ENCODE results near the gene MMGT1. TPM values are rescaled to one million over a fixed set of nuclear protein-coding genes. Genes with fewer than 3 reads are reported as not detected.
A peak's percentile ranks its signal among the peaks of the same experiment; 100 is the strongest.

The MMGT1 gene
- total and polyA plus RNA-seq, 2 experiments from 2014 or later, result 6.9 to 25.4 TPM

GRCh38 chrX:135984256-135984655 is 10.5 kb upstream of the MMGT1 start:
- Histone ChIP-seq H3K27ac (ENCODE audit: low read depth) (peak overlapping the region; percentile 80; the same call in 1 of the 2 replicates), H3K4me2 (peak overlapping the region; percentile 70), H3K36me3 (ENCODE audit: insufficient read depth) (no peaks in the 10 kb centered on the region), H3K79me2 (replicated peaks; ENCODE audit: insufficient read depth) (peaks cover 39% of the 10 kb centered on the region), H3K4me1 (ENCODE audit: insufficient read depth) (0 out of 2 replicates have a peak, but pooled peaks cover 7% of the 10 kb centered on the region), H3F3A (replicated peaks; ENCODE audit: low read depth) (no peaks in the 10 kb centered on the region), H2AFZ (peak overlapping the region; percentile 81), H3K9me2 (ENCODE audit: insufficient read depth) (no peaks in the 10 kb centered on the region), H3K27me3 (ENCODE audit: insufficient read depth) (no peaks in the 10 kb centered on the region), H3K4me3 (peak overlapping the region; percentile 72), H4K20me1 (replicated peaks; ENCODE audit: insufficient read depth) (no peaks in the 10 kb centered on the region; the same call in 1 of the 2 replicates)
- no peaks in the 10 kb centered on the region for H3K9me3 Mint-ChIP-seq
- no peaks in the 10 kb centered on the region; the same call in 2 of the 3 replicates for H3K36me3 Mint-ChIP-seq (ENCODE audit: low read depth)
- peak overlapping the region; percentile 80 for H3K4me3 Mint-ChIP-seq
- H3K27ac Mint-ChIP-seq, result peak overlapping the region; percentile 24; the same call in 1 of the 2 replicates
- peaks cover 3% of the 10 kb centered on the region for H3K27me3 Mint-ChIP-seq (ENCODE audit: insufficient read depth, low read depth, poor library complexity)
- ATAC-seq (no peak), DNase-seq (ENCODE audit: low spot score) (no peak)
- TF ChIP-seq STAT1 (IDR thresholded peaks at IDR 0.05; ENCODE audit: unreplicated experiment) (no peak), EZH2phosphoT487 (IDR thresholded peaks at IDR 0.05; ENCODE audit: unreplicated experiment) (no peak), CTCF (conservative IDR thresholded peaks at IDR 0.05; ENCODE audit: low read depth in 2 of 2) (no peak), EZH2 (IDR thresholded peaks at IDR 0.05; ENCODE audit: low read depth, unreplicated experiment) (no peak), ZNF114 (CRISPR knock-in tag; IDR thresholded peaks at IDR 0.05) (no peak), NANOG (IDR thresholded peaks at IDR 0.05; ENCODE audit: borderline replicate concordance) (no peak), JUNB (IDR thresholded peaks at IDR 0.05; ENCODE audit: unreplicated experiment) (no peak), REST (IDR thresholded peaks at IDR 0.05; ENCODE audit: unreplicated experiment) (no peak), ETS1 (IDR thresholded peaks at IDR 0.05) (no peak), CREB1 (CRISPR knock-in tag; IDR thresholded peaks at IDR 0.05; ENCODE audit: low read depth) (no peak), ZNF462 (CRISPR knock-in tag; IDR thresholded peaks at IDR 0.05) (no peak), ZNF331 (CRISPR knock-in tag; IDR thresholded peaks at IDR 0.05; ENCODE audit: low read depth) (no peak), POLR2AphosphoS5 (IDR thresholded peaks at IDR 0.05; ENCODE audit: low read depth) (no peak)
- peaks cover 26% of the 10 kb centered on the region for H3K4me1 Mint-ChIP-seq

All from GM23338 (cell line).